ENCODE data around the gene MTFMT. TPM values are rescaled to one million over a fixed set of nuclear protein-coding genes. Genes with fewer than 3 reads are reported as not detected.

The MTFMT gene
- total and polyA plus RNA-seq, 2 donors (not counting 1 experiment from before 2014, with no cell fraction given) = 16.6 to 17.0 TPM

DNA sequence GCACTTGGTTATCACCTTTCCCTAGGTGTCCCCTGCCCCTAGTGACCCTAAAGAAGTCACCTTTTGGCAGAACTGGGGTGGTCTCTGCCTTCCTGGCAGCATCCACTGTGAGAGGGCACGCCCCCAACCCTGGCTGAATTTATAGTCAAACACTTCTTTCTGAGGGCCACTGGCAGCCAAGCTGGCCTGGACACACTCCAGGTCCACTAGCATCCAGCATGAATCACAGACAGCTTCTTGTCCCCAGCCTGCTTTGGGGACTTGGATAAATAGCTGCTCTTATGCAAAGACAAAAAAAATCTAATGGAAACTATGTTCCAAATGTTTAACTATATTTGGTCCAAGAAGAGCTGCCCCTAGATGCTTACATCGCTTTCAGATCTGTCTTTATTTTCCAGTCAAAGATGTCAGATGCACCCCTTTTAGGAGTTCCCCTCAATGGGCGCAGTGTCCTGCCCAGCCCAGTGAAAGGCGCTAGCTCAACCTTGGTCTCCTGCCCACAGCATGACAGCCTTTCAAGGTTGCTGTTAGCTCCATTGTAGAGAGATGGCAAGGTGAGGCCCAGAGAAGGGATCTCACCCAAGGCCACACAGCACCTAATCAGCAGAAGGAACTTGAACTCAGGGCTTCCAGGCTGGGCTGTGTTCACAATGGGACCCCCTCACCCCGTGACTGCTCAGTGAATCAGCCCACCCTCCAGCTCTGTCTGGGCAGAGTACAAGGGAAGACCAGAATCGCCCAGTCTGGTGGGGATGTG, 31.4 kb upstream of the MTFMT start:
- no peak for DNase-seq (ENCODE audit: low read depth in 2 of 2)
- Histone ChIP-seq H3K27me3 (ENCODE audit: control insufficient read depth, insufficient read depth, low read length) (peaks cover 2% of the 10 kb centered on the region), H3K4me2 (ENCODE audit: extremely low read depth, insufficient read depth, low read length) (no peak overlapping the region), H3K4me1 (ENCODE audit: control insufficient read depth, extremely low read depth, insufficient read depth, low read length) (peaks cover 9% of the 10 kb centered on the region), H3K9me3 (ENCODE audit: control insufficient read depth, insufficient read depth, low read depth, low read length) (no peaks in the 10 kb centered on the region), H3K36me3 (ENCODE audit: control insufficient read depth, insufficient read depth, low read length) (no peaks in the 10 kb centered on the region), H3K9ac (ENCODE audit: insufficient read depth, low read length) (no peak overlapping the region), H3K79me2 (ENCODE audit: control insufficient read depth, insufficient read depth, low read length) (no peaks in the 10 kb centered on the region), H4K20me1 (ENCODE audit: control insufficient read depth, extremely low read depth, insufficient read depth, low read length) (no peaks in the 10 kb centered on the region), H2AFZ (ENCODE audit: low read length) (no peak overlapping the region), H3K4me3 (replicated peaks in 1 of 4; ENCODE audit: control extremely low read depth in 1 of 4, insufficient read depth in 1 of 4, low read depth in 3 of 4, low read length in 4 of 4) (no peak overlapping the region), H3K27ac (ENCODE audit: insufficient read depth, low read length) (no peak overlapping the region)
- TF ChIP-seq EZH2 (IDR thresholded peaks at IDR 0.05; ENCODE audit: low read length, missing control alignments) = no peak
- TF ChIP-seq, protein P1, sequence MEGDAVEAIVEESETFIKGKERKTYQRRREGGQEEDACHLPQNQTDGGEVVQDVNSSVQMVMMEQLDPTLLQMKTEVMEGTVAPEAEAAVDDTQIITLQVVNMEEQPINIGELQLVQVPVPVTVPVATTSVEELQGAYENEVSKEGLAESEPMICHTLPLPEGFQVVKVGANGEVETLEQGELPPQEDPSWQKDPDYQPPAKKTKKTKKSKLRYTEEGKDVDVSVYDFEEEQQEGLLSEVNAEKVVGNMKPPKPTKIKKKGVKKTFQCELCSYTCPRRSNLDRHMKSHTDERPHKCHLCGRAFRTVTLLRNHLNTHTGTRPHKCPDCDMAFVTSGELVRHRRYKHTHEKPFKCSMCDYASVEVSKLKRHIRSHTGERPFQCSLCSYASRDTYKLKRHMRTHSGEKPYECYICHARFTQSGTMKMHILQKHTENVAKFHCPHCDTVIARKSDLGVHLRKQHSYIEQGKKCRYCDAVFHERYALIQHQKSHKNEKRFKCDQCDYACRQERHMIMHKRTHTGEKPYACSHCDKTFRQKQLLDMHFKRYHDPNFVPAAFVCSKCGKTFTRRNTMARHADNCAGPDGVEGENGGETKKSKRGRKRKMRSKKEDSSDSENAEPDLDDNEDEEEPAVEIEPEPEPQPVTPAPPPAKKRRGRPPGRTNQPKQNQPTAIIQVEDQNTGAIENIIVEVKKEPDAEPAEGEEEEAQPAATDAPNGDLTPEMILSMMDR (conservative IDR thresholded peaks at IDR 0.05 in 1 of 2, IDR thresholded peaks at IDR 0.05 in 1 of 2; ENCODE audit: low read depth in 1 of 2, low read length in 2 of 2) = no peak

DNA sequence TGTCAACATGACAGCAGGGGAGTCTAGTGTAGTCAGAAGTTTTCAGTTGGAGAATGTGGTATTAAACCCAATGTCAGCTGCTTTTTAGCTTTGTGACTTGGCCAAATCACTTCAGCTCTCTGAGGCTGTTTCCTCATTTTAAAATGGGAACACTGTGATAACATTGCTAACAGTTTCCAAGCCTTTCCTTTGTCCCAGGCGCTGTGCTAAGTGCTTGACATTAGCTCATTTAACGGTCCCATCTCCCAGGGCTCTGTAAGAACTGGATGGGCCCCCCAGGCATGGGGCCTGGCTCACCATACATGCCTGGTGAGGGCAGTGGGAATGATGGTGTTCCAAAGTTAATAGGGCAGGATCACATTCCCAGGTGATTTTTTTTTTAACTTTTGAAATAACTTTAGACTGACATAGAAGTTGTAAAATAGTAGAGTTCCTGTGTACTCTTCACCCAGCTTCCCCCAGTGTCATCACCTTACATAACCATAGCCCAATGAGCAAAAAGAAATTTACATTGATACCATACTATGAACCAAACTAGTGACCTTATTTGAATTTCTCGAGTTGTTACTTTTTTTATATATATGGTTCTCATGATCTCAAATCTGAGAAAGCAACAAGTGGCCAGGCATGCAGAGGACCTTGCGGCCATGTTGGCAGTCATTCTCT, 30.6 kb upstream of the MTFMT start:
- H3K36me3 ChIP-seq (ENCODE audit: control insufficient read depth, insufficient read depth, low read length) = no peaks in the 10 kb centered on the region

DNA sequence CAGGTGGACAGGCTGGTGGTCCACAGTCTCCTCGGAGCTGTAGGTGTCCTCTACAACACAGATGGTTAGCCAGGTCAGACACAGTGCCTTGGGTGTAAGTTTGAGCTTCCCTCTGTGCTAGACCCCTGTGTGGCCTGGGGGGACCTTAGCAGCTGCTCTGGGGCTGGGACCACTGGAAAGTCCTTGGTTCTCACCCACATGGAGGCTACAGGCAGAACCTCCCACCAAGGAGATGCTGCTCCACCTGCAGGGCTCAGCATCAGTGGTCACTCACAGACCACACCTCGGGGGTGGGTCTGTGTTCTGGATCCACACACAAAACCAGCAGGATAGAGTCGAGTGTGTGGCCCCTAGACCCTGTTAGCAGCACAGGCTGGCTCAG, 29.9 kb upstream of the MTFMT start:
- Histone ChIP-seq H3K36me3 (ENCODE audit: control insufficient read depth, insufficient read depth, low read length) (peaks cover 2% of the 10 kb centered on the region), H3K27ac (ENCODE audit: insufficient read depth, low read length) (no peak overlapping the region), H3K4me1 (ENCODE audit: control insufficient read depth, extremely low read depth, insufficient read depth, low read length) (peaks cover 19% of the 10 kb centered on the region), H3K4me2 (ENCODE audit: extremely low read depth, insufficient read depth, low read length) (no peak overlapping the region), H3K79me2 (ENCODE audit: control insufficient read depth, insufficient read depth, low read length) (no peaks in the 10 kb centered on the region), H3K9me3 (ENCODE audit: control insufficient read depth, insufficient read depth, low read depth, low read length) (no peaks in the 10 kb centered on the region), H2AFZ (ENCODE audit: low read length) (no peak overlapping the region), H3K9ac (ENCODE audit: insufficient read depth, low read length) (no peak overlapping the region), H3K4me3 (replicated peaks in 1 of 4; ENCODE audit: control extremely low read depth in 1 of 4, insufficient read depth in 1 of 4, low read depth in 3 of 4, low read length in 4 of 4) (no peak overlapping the region), H4K20me1 (ENCODE audit: control insufficient read depth, extremely low read depth, insufficient read depth, low read length) (no peaks in the 10 kb centered on the region), H3K27me3 (ENCODE audit: control insufficient read depth, insufficient read depth, low read length) (no peaks in the 10 kb centered on the region)
- no peak for DNase-seq (ENCODE audit: low read depth in 2 of 2)
- TF ChIP-seq EZH2 (IDR thresholded peaks at IDR 0.05; ENCODE audit: low read length, missing control alignments) = no peak
- TF ChIP-seq, protein P1 (conservative IDR thresholded peaks at IDR 0.05 in 1 of 2, IDR thresholded peaks at IDR 0.05 in 1 of 2; ENCODE audit: low read depth in 1 of 2, low read length in 2 of 2) = no peak

More for the DNA sequence above, 30.6 kb upstream of the MTFMT start:
- TF ChIP-seq EZH2 (IDR thresholded peaks at IDR 0.05; ENCODE audit: low read length, missing control alignments) = no peak
- TF ChIP-seq, protein P1 (conservative IDR thresholded peaks at IDR 0.05 in 1 of 2, IDR thresholded peaks at IDR 0.05 in 1 of 2; ENCODE audit: low read depth in 1 of 2, low read length in 2 of 2) = no peak
- H3K4me1 ChIP-seq (ENCODE audit: control insufficient read depth, extremely low read depth, insufficient read depth, low read length) = peaks cover 13% of the 10 kb centered on the region
- H2AFZ ChIP-seq (ENCODE audit: low read length) = no peak overlapping the region
- H3K79me2 ChIP-seq (ENCODE audit: control insufficient read depth, insufficient read depth, low read length) = no peaks in the 10 kb centered on the region
- DNase-seq (ENCODE audit: low read depth in 2 of 2) = no peak
- no peak overlapping the region for H3K27ac ChIP-seq (ENCODE audit: insufficient read depth, low read length)
- H3K9me3 ChIP-seq (ENCODE audit: control insufficient read depth, insufficient read depth, low read depth, low read length) = no peaks in the 10 kb centered on the region
- no peak overlapping the region for H3K9ac ChIP-seq (ENCODE audit: insufficient read depth, low read length)
- H4K20me1 ChIP-seq (ENCODE audit: control insufficient read depth, extremely low read depth, insufficient read depth, low read length) = no peaks in the 10 kb centered on the region
- H3K27me3 ChIP-seq (ENCODE audit: control insufficient read depth, insufficient read depth, low read length) = peaks cover 2% of the 10 kb centered on the region
- H3K4me3 ChIP-seq (replicated peaks in 1 of 4; ENCODE audit: control extremely low read depth in 1 of 4, insufficient read depth in 1 of 4, low read depth in 3 of 4, low read length in 4 of 4) = no peak overlapping the region
- no peak overlapping the region for H3K4me2 ChIP-seq (ENCODE audit: extremely low read depth, insufficient read depth, low read length)

Data from fibroblast of lung (primary cell).